ENCODE data around the gene TBC1D3I. TPM values are rescaled to one million over a fixed set of nuclear protein-coding genes. Genes with fewer than 3 reads are reported as not detected.
"Not testable (repeated sequence)": the region's sequence is repeated elsewhere in the genome, so short reads cannot be mapped to it uniquely, and the experiment has no call there.

TBC1D3I gene
- total and polyA plus RNA-seq, 2 of the 13 experiments (the other 11 are each of a cell fraction or from before 2014, with no cell fraction given): 0.15 to 0.53 TPM

DNA sequence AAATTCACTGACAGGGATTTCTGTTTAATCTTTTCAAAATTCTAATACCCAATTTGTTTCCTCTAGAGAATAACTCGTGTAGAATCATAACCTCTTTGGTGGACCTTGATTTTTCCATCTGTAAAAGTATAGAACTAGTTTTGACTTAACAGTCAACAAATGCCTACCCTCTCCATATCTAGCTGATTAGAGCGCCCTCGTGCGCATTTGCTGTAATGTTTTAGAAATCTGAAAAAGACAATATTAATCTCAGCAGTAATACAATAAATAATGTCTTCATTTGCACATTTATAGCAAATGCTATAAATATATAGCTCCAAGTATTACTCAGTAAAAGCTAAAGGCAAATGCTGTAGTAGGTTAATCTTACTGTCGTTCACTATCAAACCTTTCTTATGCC is 34.7 kb downstream of the TBC1D3I start:
- H3K4me1 ChIP-seq (ENCODE audit: insufficient read depth, low read length); H3K4me2 ChIP-seq (ENCODE audit: low read depth, low read length); BruUV-seq (replicated peaks); DNase-seq (ENCODE audit: low spot score); H3K27me3 ChIP-seq (ENCODE audit: control insufficient read depth in 1 of 2, insufficient read depth in 2 of 2, low read length in 2 of 2); CTCF ChIA-PET (ENCODE audit: low intra/inter-chr PET ratio, low total read pairs); H3K27ac ChIP-seq (ENCODE audit: extremely low read length, insufficient read depth, low read length); POLR2A ChIA-PET; ATAC-seq; H3K4me3 ChIP-seq (replicated peaks in 1 of 3; ENCODE audit: insufficient read depth in 1 of 3, low read depth in 2 of 3, low read length in 3 of 3); H3K36me3 ChIP-seq (replicated peaks in 1 of 2; ENCODE audit: control insufficient read depth in 1 of 2, insufficient read depth in 2 of 2, low read length in 2 of 2); in situ Hi-C loops (cut with HindIII; ENCODE audit: extremely low pct_ligation_motif_present, low pct_unique_long_range_greater_than_20kb); FAIRE-seq; H4K20me1 ChIP-seq (ENCODE audit: insufficient read depth, low read length); H2AFZ ChIP-seq (ENCODE audit: low read length); H3K9ac ChIP-seq (ENCODE audit: insufficient read depth, low read depth, low read length); H3K79me2 ChIP-seq (ENCODE audit: insufficient read depth, low read length); H3K9me3 ChIP-seq (ENCODE audit: low read length); intact Hi-C loops (cut with micrococcal nuclease; ENCODE audit: unreplicated experiment): not testable (repeated sequence)
- 26% methylated on average over 5 of the region's 5 CpGs for WGBS (ENCODE audit: low lambda C conversion rate)
- peak; percentile 52 for TF ChIP-seq STAG1 (CRISPR knock-in tag; IDR thresholded peaks at IDR 0.05)
- TF ChIP-seq, protein P1, sequence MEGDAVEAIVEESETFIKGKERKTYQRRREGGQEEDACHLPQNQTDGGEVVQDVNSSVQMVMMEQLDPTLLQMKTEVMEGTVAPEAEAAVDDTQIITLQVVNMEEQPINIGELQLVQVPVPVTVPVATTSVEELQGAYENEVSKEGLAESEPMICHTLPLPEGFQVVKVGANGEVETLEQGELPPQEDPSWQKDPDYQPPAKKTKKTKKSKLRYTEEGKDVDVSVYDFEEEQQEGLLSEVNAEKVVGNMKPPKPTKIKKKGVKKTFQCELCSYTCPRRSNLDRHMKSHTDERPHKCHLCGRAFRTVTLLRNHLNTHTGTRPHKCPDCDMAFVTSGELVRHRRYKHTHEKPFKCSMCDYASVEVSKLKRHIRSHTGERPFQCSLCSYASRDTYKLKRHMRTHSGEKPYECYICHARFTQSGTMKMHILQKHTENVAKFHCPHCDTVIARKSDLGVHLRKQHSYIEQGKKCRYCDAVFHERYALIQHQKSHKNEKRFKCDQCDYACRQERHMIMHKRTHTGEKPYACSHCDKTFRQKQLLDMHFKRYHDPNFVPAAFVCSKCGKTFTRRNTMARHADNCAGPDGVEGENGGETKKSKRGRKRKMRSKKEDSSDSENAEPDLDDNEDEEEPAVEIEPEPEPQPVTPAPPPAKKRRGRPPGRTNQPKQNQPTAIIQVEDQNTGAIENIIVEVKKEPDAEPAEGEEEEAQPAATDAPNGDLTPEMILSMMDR (CRISPR knock-in tag; IDR thresholded peaks at IDR 0.05): peak; percentile 51

DNA sequence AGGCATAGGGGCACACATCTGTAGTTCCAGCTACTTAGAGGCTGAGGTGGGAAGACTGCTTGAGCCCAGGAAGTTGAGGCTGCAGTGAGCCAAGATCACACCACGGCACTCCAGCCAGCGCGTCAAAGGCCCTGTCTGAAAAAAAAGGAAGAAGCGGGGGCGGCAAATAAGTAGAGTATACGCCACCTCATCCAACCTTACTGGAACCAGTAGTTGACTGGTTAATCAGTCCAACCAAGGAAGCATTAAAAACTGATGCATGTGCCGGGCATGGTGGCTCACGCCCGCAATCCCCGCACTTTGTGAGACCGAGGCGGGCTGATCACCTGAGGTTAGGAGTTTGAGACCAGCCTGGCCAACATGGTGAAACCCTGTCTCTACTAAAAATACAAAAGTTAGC is 41.4 kb downstream of the TBC1D3I start:
- POLR2A ChIA-PET; intact Hi-C loops (cut with micrococcal nuclease; ENCODE audit: unreplicated experiment); H3K27ac ChIP-seq (ENCODE audit: extremely low read length, insufficient read depth, low read length); H3K9ac ChIP-seq (ENCODE audit: insufficient read depth, low read depth, low read length); H3K9me3 ChIP-seq (ENCODE audit: low read length); ATAC-seq; H3K79me2 ChIP-seq (ENCODE audit: insufficient read depth, low read length); H4K20me1 ChIP-seq (ENCODE audit: insufficient read depth, low read length); CTCF ChIA-PET (ENCODE audit: low intra/inter-chr PET ratio, low total read pairs); BruUV-seq (replicated peaks); H3K4me1 ChIP-seq (ENCODE audit: insufficient read depth, low read length); FAIRE-seq; H3K36me3 ChIP-seq (replicated peaks in 1 of 2; ENCODE audit: control insufficient read depth in 1 of 2, insufficient read depth in 2 of 2, low read length in 2 of 2); H3K4me3 ChIP-seq (replicated peaks in 1 of 3; ENCODE audit: insufficient read depth in 1 of 3, low read depth in 2 of 3, low read length in 3 of 3); DNase-seq (ENCODE audit: low spot score); H2AFZ ChIP-seq (ENCODE audit: low read length); in situ Hi-C loops (cut with HindIII; ENCODE audit: extremely low pct_ligation_motif_present, low pct_unique_long_range_greater_than_20kb); H3K27me3 ChIP-seq (ENCODE audit: control insufficient read depth in 1 of 2, insufficient read depth in 2 of 2, low read length in 2 of 2); H3K4me2 ChIP-seq (ENCODE audit: low read depth, low read length): not testable (repeated sequence)
- 47% methylated on average over 11 of the region's 12 CpGs for WGBS (ENCODE audit: low lambda C conversion rate)

GRCh38 chr17:36221581-36222100 is 42.7 kb downstream of the TBC1D3I start:
- H4K20me1 ChIP-seq (ENCODE audit: insufficient read depth, low read length); H3K4me3 ChIP-seq (replicated peaks in 1 of 3; ENCODE audit: insufficient read depth in 1 of 3, low read depth in 2 of 3, low read length in 3 of 3); BruUV-seq (replicated peaks); CTCF ChIA-PET (ENCODE audit: low intra/inter-chr PET ratio, low total read pairs); POLR2A ChIA-PET; H3K79me2 ChIP-seq (ENCODE audit: insufficient read depth, low read length); H3K27ac ChIP-seq (ENCODE audit: extremely low read length, insufficient read depth, low read length); in situ Hi-C loops (cut with HindIII; ENCODE audit: extremely low pct_ligation_motif_present, low pct_unique_long_range_greater_than_20kb); H3K36me3 ChIP-seq (replicated peaks in 1 of 2; ENCODE audit: control insufficient read depth in 1 of 2, insufficient read depth in 2 of 2, low read length in 2 of 2); ATAC-seq; H3K4me1 ChIP-seq (ENCODE audit: insufficient read depth, low read length); H3K9me3 ChIP-seq (ENCODE audit: low read length); FAIRE-seq; DNase-seq (ENCODE audit: low spot score); intact Hi-C loops (cut with micrococcal nuclease; ENCODE audit: unreplicated experiment); H3K27me3 ChIP-seq (ENCODE audit: control insufficient read depth in 1 of 2, insufficient read depth in 2 of 2, low read length in 2 of 2); H2AFZ ChIP-seq (ENCODE audit: low read length); H3K4me2 ChIP-seq (ENCODE audit: low read depth, low read length); H3K9ac ChIP-seq (ENCODE audit: insufficient read depth, low read depth, low read length): not testable (repeated sequence)
- 22% methylated on average over 4 of the region's 4 CpGs for WGBS (ENCODE audit: low lambda C conversion rate)

DNA sequence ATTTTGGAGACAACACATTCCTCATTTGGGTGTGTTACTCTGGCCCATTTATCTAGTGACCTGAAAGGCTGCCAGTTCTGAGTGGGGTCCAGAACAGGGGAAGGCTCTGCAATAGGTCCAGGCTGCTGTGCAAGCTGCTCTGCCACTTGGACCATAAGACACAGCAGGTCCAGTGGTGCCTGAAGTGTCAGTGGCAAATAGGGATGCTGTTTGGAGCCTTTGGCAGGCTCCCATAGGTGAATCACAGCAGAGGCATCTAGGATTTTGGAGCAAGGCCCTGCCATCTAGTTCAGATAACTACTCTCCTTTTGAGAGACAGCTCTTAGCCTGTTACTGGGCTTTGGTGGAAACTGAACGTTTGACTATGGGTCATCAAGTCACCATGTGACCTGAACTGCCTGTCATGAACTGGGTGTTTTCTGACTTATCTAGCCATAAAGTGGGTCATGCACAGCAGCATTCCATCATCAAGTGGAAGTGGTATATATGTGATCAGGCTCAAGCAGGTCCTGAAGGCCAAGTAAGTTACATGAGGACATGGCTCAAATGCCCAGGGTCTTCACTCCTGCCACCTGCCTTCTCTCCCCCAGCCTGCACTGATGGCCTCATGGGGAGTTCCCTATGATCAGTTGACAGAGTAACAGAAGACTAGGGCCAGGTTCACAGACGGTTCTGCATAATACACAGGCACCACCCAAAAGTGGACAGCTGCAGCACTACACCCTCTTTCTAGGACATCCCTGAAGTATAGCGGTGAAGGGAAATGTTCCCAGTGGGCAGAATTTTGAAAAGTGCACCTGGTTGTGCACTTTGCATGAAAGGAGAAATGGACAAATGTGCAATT is 43.4 kb downstream of the TBC1D3I start:
- 7% methylated on average over 3 of the region's 3 CpGs for WGBS (ENCODE audit: low lambda C conversion rate)
- ATAC-seq; FAIRE-seq; H2AFZ ChIP-seq (ENCODE audit: low read length); H3K9ac ChIP-seq (ENCODE audit: insufficient read depth, low read depth, low read length); DNase-seq (ENCODE audit: low spot score); intact Hi-C loops (cut with micrococcal nuclease; ENCODE audit: unreplicated experiment); POLR2A ChIA-PET; H3K79me2 ChIP-seq (ENCODE audit: insufficient read depth, low read length); H3K4me3 ChIP-seq (replicated peaks in 1 of 3; ENCODE audit: insufficient read depth in 1 of 3, low read depth in 2 of 3, low read length in 3 of 3); H4K20me1 ChIP-seq (ENCODE audit: insufficient read depth, low read length); H3K27me3 ChIP-seq (ENCODE audit: control insufficient read depth in 1 of 2, insufficient read depth in 2 of 2, low read length in 2 of 2); H3K36me3 ChIP-seq (replicated peaks in 1 of 2; ENCODE audit: control insufficient read depth in 1 of 2, insufficient read depth in 2 of 2, low read length in 2 of 2); H3K9me3 ChIP-seq (ENCODE audit: low read length); CTCF ChIA-PET (ENCODE audit: low intra/inter-chr PET ratio, low total read pairs); H3K27ac ChIP-seq (ENCODE audit: extremely low read length, insufficient read depth, low read length); BruUV-seq (replicated peaks); H3K4me2 ChIP-seq (ENCODE audit: low read depth, low read length); in situ Hi-C loops (cut with HindIII; ENCODE audit: extremely low pct_ligation_motif_present, low pct_unique_long_range_greater_than_20kb); H3K4me1 ChIP-seq (ENCODE audit: insufficient read depth, low read length): not testable (repeated sequence)
